ENCODE data around the gene FANK1.

Gene FANK1

GRCh38 chr10:125980521-125981035 is 84.2 kb downstream of the FANK1 start:
- TF ChIP-seq NFIC (IDR thresholded peaks at IDR 0.05) (no peak), TAF1 (IDR thresholded peaks at IDR 0.05; ENCODE audit: low read depth) (no peak), REST (IDR thresholded peaks at IDR 0.05; ENCODE audit: low read depth) (no peak), EP300 (IDR thresholded peaks at IDR 0.05; ENCODE audit: borderline replicate concordance) (no peak), CREB1 (IDR thresholded peaks at IDR 0.05; ENCODE audit: low read depth) (no peak), YY1 (IDR thresholded peaks at IDR 0.05; ENCODE audit: low read depth) (no peak), USF1 (IDR thresholded peaks at IDR 0.05) (no peak), TEAD4 (IDR thresholded peaks at IDR 0.05) (no peak)
- TF ChIP-seq, protein P1, sequence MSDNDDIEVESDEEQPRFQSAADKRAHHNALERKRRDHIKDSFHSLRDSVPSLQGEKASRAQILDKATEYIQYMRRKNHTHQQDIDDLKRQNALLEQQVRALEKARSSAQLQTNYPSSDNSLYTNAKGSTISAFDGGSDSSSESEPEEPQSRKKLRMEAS (IDR thresholded peaks at IDR 0.05), result no peak

DNA sequence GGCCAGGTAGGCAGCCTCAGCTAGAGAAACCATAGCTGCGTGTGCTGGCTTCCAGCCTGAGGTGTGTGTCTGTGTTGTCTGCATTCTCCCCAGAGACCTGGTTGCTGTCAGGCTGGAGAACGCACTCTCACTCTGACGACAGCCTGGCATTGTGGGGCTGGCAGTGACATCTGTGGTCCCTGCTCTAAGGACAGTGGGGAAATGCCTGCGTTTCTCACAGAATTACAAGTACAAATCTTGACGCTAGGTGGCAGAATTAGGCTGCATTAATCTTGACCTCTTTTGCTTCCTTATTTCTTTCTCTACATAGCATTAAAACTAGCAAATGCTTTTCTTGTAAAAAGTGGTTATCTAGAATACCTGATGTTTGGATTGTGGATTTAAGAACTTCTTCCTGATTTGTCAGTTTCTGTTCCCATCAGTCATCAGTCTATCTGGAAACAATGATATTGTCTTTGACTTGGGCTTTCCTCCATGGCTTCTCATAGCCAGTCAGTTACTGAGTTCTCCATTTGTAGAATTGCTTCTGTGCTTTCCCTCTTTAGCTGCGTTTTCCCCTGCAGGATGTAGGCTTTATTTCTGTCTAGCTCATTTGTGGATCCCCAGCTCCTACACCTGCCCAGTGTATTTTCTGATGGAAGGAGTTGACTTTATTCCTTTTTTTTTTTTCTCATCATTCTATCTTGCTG is 86.0 kb downstream of the FANK1 start:
- TF ChIP-seq CEBPB (IDR thresholded peaks at IDR 0.05) (no peak), RAD21 (IDR thresholded peaks at IDR 0.05; ENCODE audit: low read depth) (peak; percentile 89)

DNA sequence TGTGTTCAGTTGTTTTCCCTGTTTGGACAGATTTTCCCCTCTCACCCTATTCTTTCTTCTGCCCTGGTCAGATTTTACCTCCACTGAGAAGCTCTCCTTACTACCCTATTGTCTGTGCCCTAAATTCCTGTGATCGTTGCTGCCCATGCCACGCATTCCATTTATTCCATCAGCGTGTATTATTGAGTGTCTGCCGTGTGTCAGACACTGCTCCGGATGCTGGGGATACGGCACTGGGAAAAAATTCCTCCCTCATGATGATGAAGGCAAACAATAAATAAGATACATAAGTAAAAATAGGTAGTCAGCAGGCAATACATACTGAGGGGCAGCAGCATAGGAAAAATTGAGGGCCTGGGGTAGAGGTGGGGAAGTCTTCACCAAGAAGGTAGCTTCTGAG is 86.8 kb downstream of the FANK1 start:
- TF ChIP-seq RAD21 (IDR thresholded peaks at IDR 0.05; ENCODE audit: low read depth) (no peak), USF1 (IDR thresholded peaks at IDR 0.05) (no peak), EGR1 (IDR thresholded peaks at IDR 0.05) (no peak), EP300 (IDR thresholded peaks at IDR 0.05; ENCODE audit: borderline replicate concordance) (no peak), TCF12 (IDR thresholded peaks at IDR 0.05; ENCODE audit: low read depth) (no peak), YY1 (IDR thresholded peaks at IDR 0.05; ENCODE audit: low read depth) (no peak), FOXM1 (IDR thresholded peaks at IDR 0.05; ENCODE audit: borderline replicate concordance, low read depth) (no peak)

- TF ChIP-seq ZBTB7A (IDR thresholded peaks at IDR 0.05; ENCODE audit: low read depth) (no peak), RAD21 (IDR thresholded peaks at IDR 0.05; ENCODE audit: low read depth) (no peak), EGR1 (IDR thresholded peaks at IDR 0.05) (no peak), CREB1 (IDR thresholded peaks at IDR 0.05; ENCODE audit: low read depth) (no peak), TEAD4 (IDR thresholded peaks at IDR 0.05) (no peak), REST (IDR thresholded peaks at IDR 0.05; ENCODE audit: low read depth) (no peak), USF1 (IDR thresholded peaks at IDR 0.05) (no peak), FOXM1 (IDR thresholded peaks at IDR 0.05; ENCODE audit: borderline replicate concordance, low read depth) (no peak)
Measured at GRCh38 chr10:125983656-125984055, 87.3 kb downstream of the FANK1 start.

DNA sequence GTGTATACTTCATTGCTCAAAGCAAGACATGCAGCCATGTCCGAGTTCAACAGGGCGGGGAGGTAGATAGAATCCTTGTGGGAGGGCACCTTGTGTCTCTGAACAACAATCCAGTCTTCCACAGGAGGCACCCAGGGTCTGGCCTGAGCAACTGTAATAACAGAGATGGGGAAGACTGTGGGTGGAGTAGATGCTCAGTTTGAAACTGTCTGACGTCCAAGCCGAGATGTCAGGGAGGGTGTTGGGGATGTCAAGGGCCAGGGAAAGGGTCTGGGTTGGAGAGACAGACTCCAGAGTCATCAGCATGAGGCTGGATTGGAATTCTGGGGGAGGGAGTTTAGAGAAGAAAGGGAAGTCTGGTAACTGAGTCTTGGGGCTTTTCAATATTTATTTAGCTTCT is 88.0 kb downstream of the FANK1 start:
- TF ChIP-seq EGR1 (IDR thresholded peaks at IDR 0.05), result no peak
- no peak for TF ChIP-seq TAF1 (IDR thresholded peaks at IDR 0.05; ENCODE audit: low read depth)
- no peak for TF ChIP-seq REST (IDR thresholded peaks at IDR 0.05; ENCODE audit: low read depth)

Measured in Ishikawa (cell line).